Heart right ventricle (tissue), 16 donors: ENCODE measurements around the gene ALDH1L1. TPM values are rescaled to one million over a fixed set of nuclear protein-coding genes. Genes with fewer than 3 reads are reported as not detected.

ENCODE experiments used
- ATAC-seq, 8 donors: fragments of 200-7000 bp; cut with Tn5 transposase; one replicate each; pipeline ENCODE4 v1.9.1; 2020; ENCODE audit warnings: mild to moderate bottlenecking in 8 of 8, moderate library complexity in 8 of 8, moderate number of reproducible peaks in 1 of 8
- DNase-seq, 2 donors: peaks; one replicate each; pipeline ENCODE4 v3.0.0-alpha.2; 2020
- H3K27ac ChIP-seq, 10 donors: fragments of 200-600 bp; sonication (generic) in 2 of 10; one replicate each; pipeline versions ENCODE4 v1.5.0 to v1.8.0; 2020 to 2022; ENCODE audit warnings: mild to moderate bottlenecking in 3 of 10
- H3K27me3 ChIP-seq, 7 donors: fragments of 200-600 bp; one replicate each; pipeline ENCODE4 v1.8.0; 2021 to 2022; ENCODE audit warnings: mild to moderate bottlenecking in 2 of 7
- H3K36me3 ChIP-seq, 9 donors: fragments of 200-600 bp; sonication (generic) in 1 of 9; one replicate each; pipeline versions ENCODE4 v1.5.0 to v1.8.0; 2020 to 2022; ENCODE audit warnings: mild to moderate bottlenecking in 2 of 9
- H3K4me1 ChIP-seq, 9 donors: fragments of 200-600 bp; sonication (generic) in 1 of 9; one replicate each; pipeline versions ENCODE4 v1.5.0 to v1.8.0; 2020 to 2022; ENCODE audit warnings: mild to moderate bottlenecking in 4 of 9
- H3K4me3 ChIP-seq, 10 donors: fragments of 200-600 bp; sonication (generic) in 2 of 10; one replicate each; pipeline versions ENCODE4 v1.5.0 to v1.8.0; 2020 to 2022; ENCODE audit warnings: mild to moderate bottlenecking in 7 of 10, moderate library complexity in 2 of 10
- H3K9me3 ChIP-seq, 11 donors: fragments of 200-600 bp in 10 of 11; sonication (generic) in 2 of 11; one replicate each; pipeline versions ENCODE4 v1.5.0 to v1.8.0; 2013 to 2022; ENCODE audit warnings: mild to moderate bottlenecking in 2 of 11, control low read depth in 1 of 11, moderate library complexity in 1 of 11
- CTCF ChIP-seq, 9 donors: fragments of 200-600 bp; sonication (generic) in 2 of 9; IDR thresholded peaks; one replicate each; pipeline versions ENCODE4 v1.5.0 to v1.8.0; 2021 to 2022; ENCODE audit warnings: antibody characterized with exemption in 9 of 9, mild to moderate bottlenecking in 5 of 9, moderate library complexity in 1 of 9
- WGBS, 2 donors: extraction: QIAGEN DNeasy Blood & Tissue Kit; methylation state at CpG; one replicate each; pipeline ENCODE4 v1.1.7; 2013; ENCODE audit warnings: inconsistent platforms in 1 of 2; 5-methylcytosine and 5-hydroxymethylcytosine counted together
- intact Hi-C, 10 donors: fragments of 100-400 bp; cut with DNase I; formaldehyde crosslinking; loops; one replicate each; pipeline versions ENCODE4 v1.11.1 to v1.14.2; 2022
- polyA plus RNA-seq, 2 donors: library from polyadenylated mRNA; stranded (reverse); fragments of 200-250 nt; gene quantifications; one replicate each; pipeline ENCODE4 v1.2.3, GENCODE V29; 2013
- total RNA-seq, 10 donors: library from RNA; stranded (reverse); fragmentation: NEBNext Ultra II Directional in 3 of 10; extraction: Animal tissue kit (Norgen Biotek cat#: 25700) in 3 of 10; gene quantifications; one replicate each; pipeline versions ENCODE4 v1.2.1 to v1.2.4, GENCODE V29; 2021 to 2023
- donor health status: Arrhythmogenic right ventricular cardiomyopathy.
- donor health status: ischemic (EF 13 %, LVEDD 7.1; RV severe dilation, severe dysfunction).
- donor health status: healthy with polysubstance abuse.
- donor health status: DM: no; HTN: yes; CAD: no.
- donor health status: DM: no; HTN: no; CAD: no.
- donor health status: ischemic (EF 25% LVEDD 6.9; RV normal size, moderate dysfunction).
- donor health status: ischemic (EF 25% LVEDD 5.7; RV mildly dilated, moderate dysfunction).
- donor health status: healthy.
- donor health status: DM: yes; HTN: yes; CAD: no.
- donor health status: Ischemic cardiomyopathy.
- donor health status: ischemic (EF 35%, LVEDD 5.7; RV mildly dilated, moderate dysfunction).
- donor health status: nonischemic (EF 11% LVEDD 7.7; RV severe dilation, severe dysfunction).
- donor health status: DM: yes; HTN: yes; CAD: no.
- donor health status: PGD.
- donor health status: ischemic (EF 29% LVEDD 5.4; RV normal size, mild dysfunction).
- donor health status: nonischemic (EF 23%, LVEDD 6.1; RV moderate dilation, normal function).

The ALDH1L1 gene
- total and polyA plus RNA-seq, 12 donors = 14.9 to 45.9 (median 31.7) TPM

- Histone ChIP-seq H3K27ac (peak overlapping the region; percentile 6 to 75 (median 38)), H3K9me3 (peaks cover 0 to 5% (median 0%) of the 10 kb centered on the region in 11 donors), H3K4me1 (peaks cover 9 to 38% (median 26%) of the 10 kb centered on the region in 9 donors), H3K4me3 (no peak overlapping the region), H3K36me3 (peaks cover 0 to 3% (median 0%) of the 10 kb centered on the region in 9 donors), H3K27me3 (no peaks in the 10 kb centered on the region)
- no peak for DNase-seq
- no peak for TF ChIP-seq CTCF (IDR thresholded peaks at IDR 0.05)
- intact Hi-C loops = no loop called here
- WGBS, 2 donors = 79 to 88% methylated on average over 8 of the region's 8 CpGs
- ATAC-seq = peak in 5 of 8 donors; percentile 4 to 22 (median 13)
Measured at GRCh38 chr3:126102011-126102410, 78.4 kb downstream of the ALDH1L1 start.

- DNase-seq = no peak
Measured at GRCh38 chr3:126101521-126101982, 78.8 kb downstream of the ALDH1L1 start.

GRCh38 chr3:126100634-126101301, 79.6 kb downstream of the ALDH1L1 start:
- ATAC-seq (peak; percentile 21 to 70 (median 42)), DNase-seq (no peak)
- no peak overlapping the region for H3K4me3 ChIP-seq
- no peaks in the 10 kb centered on the region for H3K27me3 ChIP-seq
- peaks cover 9 to 38% (median 26%) of the 10 kb centered on the region in 9 donors for H3K4me1 ChIP-seq
- no peaks in the 10 kb centered on the region for H3K36me3 ChIP-seq
- intact Hi-C loops = no loop called here
- no peak for TF ChIP-seq CTCF (IDR thresholded peaks at IDR 0.05)
- peaks cover 0 to 17% (median 3%) of the 10 kb centered on the region in 11 donors for H3K9me3 ChIP-seq
- 70 to 80% methylated on average over 18 of the region's 18 CpGs for WGBS, 2 donors
- peak overlapping the region in 6 of 10 donors; percentile 0 to 75 (median 24) for H3K27ac ChIP-seq

More at GRCh38 chr3:126101521-126101982, 78.8 kb downstream of the ALDH1L1 start:
- no peaks in the 10 kb centered on the region for H3K36me3 ChIP-seq
- intact Hi-C loops = no loop called here
- peak overlapping the region in 6 of 10 donors; percentile 17 to 75 (median 60) for H3K27ac ChIP-seq
- no peak for TF ChIP-seq CTCF (IDR thresholded peaks at IDR 0.05)
- H3K27me3 ChIP-seq = no peaks in the 10 kb centered on the region
- peak in 6 of 8 donors; percentile 5 to 49 (median 26) for ATAC-seq
- H3K9me3 ChIP-seq = peaks cover 0 to 9% (median 0%) of the 10 kb centered on the region in 11 donors
- H3K4me3 ChIP-seq = no peak overlapping the region
- peaks cover 9 to 38% (median 26%) of the 10 kb centered on the region in 9 donors for H3K4me1 ChIP-seq
- WGBS, 2 donors = 74 to 81% methylated on average over 10 of the region's 10 CpGs

GRCh38 chr3:126100269-126100633, 80.1 kb downstream of the ALDH1L1 start:
- no peaks in the 10 kb centered on the region for H3K36me3 ChIP-seq
- TF ChIP-seq CTCF (IDR thresholded peaks at IDR 0.05) = no peak
- no peak overlapping the region for H3K4me3 ChIP-seq
- WGBS, 2 donors = 75 to 81% methylated on average over 4 of the region's 4 CpGs
- no peak for DNase-seq
- peaks cover 0 to 21% (median 3%) of the 10 kb centered on the region in 11 donors for H3K9me3 ChIP-seq
- no peaks in the 10 kb centered on the region for H3K27me3 ChIP-seq
- H3K4me1 ChIP-seq = peaks cover 9 to 38% (median 26%) of the 10 kb centered on the region in 9 donors
- intact Hi-C loops = no loop called here
- peak overlapping the region in 5 of 10 donors; percentile 0 to 75 (median 18) for H3K27ac ChIP-seq
- peak in 3 of 8 donors; percentile 14 to 46 (median 25) for ATAC-seq
